ENCODE measurements around the gene PAX2. TPM values are rescaled to one million over a fixed set of nuclear protein-coding genes. Genes with fewer than 3 reads are reported as not detected.

Gene PAX2
- total RNA-seq, 2 experiments from 2014 or later: not detected

GRCh38 chr10:100738055-100738827, 7.1 kb upstream of the PAX2 start:
- no peaks in the 10 kb centered on the region for H3K9me3 Mint-ChIP-seq
- intact Hi-C loops (cut with micrococcal nuclease): no loop called here
- no peak overlapping the region for H3K27ac Mint-ChIP-seq
- ATAC-seq (no peak), DNase-seq (no peak)
- no peak for TF ChIP-seq CTCF (IDR thresholded peaks at IDR 0.05)
- H3K4me3 Mint-ChIP-seq: no peak overlapping the region
- H3K4me1 Mint-ChIP-seq (ENCODE audit: low read depth): peaks cover 29% of the 10 kb centered on the region
- H3K36me3 Mint-ChIP-seq (ENCODE audit: low read depth): no peaks in the 10 kb centered on the region
- H3K27me3 Mint-ChIP-seq: peaks cover 91% of the 10 kb centered on the region
- ChIA-PET CTCF (interaction anchor here (0.9 to 1.4 kb wide), 3 partner anchors 134 to 176 kb away, joined by 3 to 4 read pairs (median 3); no protein-coding TSS in a partner anchor), POLR2A (interaction anchor here (0.7 kb wide), 1 partner anchor 186 kb away, joined by 3 read pairs; no protein-coding TSS in a partner anchor)

- Mint-ChIP-seq H3K4me3 (no peak overlapping the region), H3K27me3 (peaks cover 92% of the 10 kb centered on the region), H3K36me3 (ENCODE audit: low read depth) (no peaks in the 10 kb centered on the region), H3K9me3 (no peaks in the 10 kb centered on the region), H3K4me1 (ENCODE audit: low read depth) (peaks cover 30% of the 10 kb centered on the region), H3K27ac (no peak overlapping the region)
- intact Hi-C loops (cut with micrococcal nuclease): loop anchor here (5.0 kb wide), 2 partner anchors 67 to 177 kb away; no protein-coding TSS in a partner anchor
- TF ChIP-seq CTCF (IDR thresholded peaks at IDR 0.05): no peak
- ATAC-seq (no peak), DNase-seq (no peak)
- ChIA-PET POLR2A (no interaction called here), CTCF (interaction anchor here (0.8 to 2.4 kb wide), 6 partner anchors 12 to 356 kb away, joined by 3 to 9 read pairs (median 4); no protein-coding TSS in a partner anchor)
Measured at GRCh38 chr10:100739517-100740368, 5.6 kb upstream of the PAX2 start.

GRCh38 chr10:100740476-100741377, 4.7 kb upstream of the PAX2 start:
- no peak for DNase-seq
- ChIA-PET CTCF (interaction anchor here (0.8 to 2.4 kb wide), 10 partner anchors 13 to 355 kb away, joined by 3 to 9 read pairs (median 4); no protein-coding TSS in a partner anchor), POLR2A (interaction anchor here (0.9 kb wide), 1 partner anchor 82 kb away, joined by 3 read pairs; no protein-coding TSS in a partner anchor)
- Mint-ChIP-seq H3K9me3 (no peaks in the 10 kb centered on the region), H3K27ac (no peak overlapping the region), H3K4me1 (ENCODE audit: low read depth) (peaks cover 30% of the 10 kb centered on the region), H3K27me3 (peaks cover 90% of the 10 kb centered on the region), H3K36me3 (ENCODE audit: low read depth) (no peaks in the 10 kb centered on the region), H3K4me3 (no peak overlapping the region)
- ATAC-seq: no peak
- TF ChIP-seq CTCF (IDR thresholded peaks at IDR 0.05): no peak
- intact Hi-C loops (cut with micrococcal nuclease): loop anchor here (5.0 kb wide), 2 partner anchors 68 to 178 kb away; no protein-coding TSS in a partner anchor

- H3K36me3 Mint-ChIP-seq (ENCODE audit: low read depth): no peaks in the 10 kb centered on the region
- CTCF ChIA-PET: interaction anchor here (0.6 to 2.4 kb wide), 10 partner anchors 10 to 181 kb away, joined by 3 to 9 read pairs (median 4); no protein-coding TSS in a partner anchor
- peaks cover 32% of the 10 kb centered on the region for H3K4me1 Mint-ChIP-seq (ENCODE audit: low read depth)
- POLR2A ChIA-PET: interaction anchor here (0.9 kb wide), 1 partner anchor 83 kb away, joined by 3 read pairs; no protein-coding TSS in a partner anchor
- H3K27me3 Mint-ChIP-seq: peaks cover 88% of the 10 kb centered on the region
- ATAC-seq: no peak
- no peak overlapping the region for H3K4me3 Mint-ChIP-seq
- intact Hi-C loops (cut with micrococcal nuclease): loop anchor here (5.0 kb wide), 2 partner anchors 69 to 179 kb away; no protein-coding TSS in a partner anchor
- DNase-seq: no peak
- H3K27ac Mint-ChIP-seq: no peak overlapping the region
- no peak for TF ChIP-seq CTCF (IDR thresholded peaks at IDR 0.05)
- H3K9me3 Mint-ChIP-seq: no peaks in the 10 kb centered on the region
Measured at GRCh38 chr10:100741378-100742075, 3.9 kb upstream of the PAX2 start.
